Pons (tissue), 1 donor: ENCODE measurements around the gene PSMD14.

Experiments
- DNase-seq: peaks from one replicate; pipeline ENCODE4 v3.0.0-alpha.2; 2016; ENCODE audit warnings: low spot score

The PSMD14 gene

GRCh38 chr2:161419638-161420190, 111.5 kb downstream of the PSMD14 start:
- no peak for DNase-seq

GRCh38 chr2:161420406-161421074, 112.3 kb downstream of the PSMD14 start:
- no peak for DNase-seq

- no peak for DNase-seq
These were observed 113.5 kb downstream of the PSMD14 start for GRCh38 chr2:161421686-161422085.

GRCh38 chr2:161422816-161423403, 114.7 kb downstream of the PSMD14 start:
- DNase-seq, result no peak

- no peak for DNase-seq
These were observed 115.5 kb downstream of the PSMD14 start for GRCh38 chr2:161423421-161424393.

- DNase-seq, result no peak
These were observed 116.2 kb downstream of the PSMD14 start for GRCh38 chr2:161424394-161424769.

- no peak for DNase-seq
These were observed 116.9 kb downstream of the PSMD14 start for GRCh38 chr2:161424891-161425727.

GRCh38 chr2:161425728-161426454, 117.7 kb downstream of the PSMD14 start:
- no peak for DNase-seq

GRCh38 chr2:161426455-161426921, 118.3 kb downstream of the PSMD14 start:
- no peak for DNase-seq

GRCh38 chr2:161426922-161427663, 118.9 kb downstream of the PSMD14 start:
- DNase-seq, result peak; percentile 6

GRCh38 chr2:161427664-161428587, 119.7 kb downstream of the PSMD14 start:
- DNase-seq, result no peak

- no peak for DNase-seq
These were observed 122.2 kb downstream of the PSMD14 start for GRCh38 chr2:161430386-161430785.

- DNase-seq, result no peak
These were observed 123.9 kb downstream of the PSMD14 start for GRCh38 chr2:161432107-161432506.

GRCh38 chr2:161434118-161434517, 125.9 kb downstream of the PSMD14 start:
- DNase-seq, result no peak

- DNase-seq, result no peak
These were observed 128.2 kb downstream of the PSMD14 start for GRCh38 chr2:161436411-161436810.

GRCh38 chr2:161438598-161438997, 130.4 kb downstream of the PSMD14 start:
- no peak for DNase-seq

- DNase-seq, result no peak
These were observed 136.9 kb downstream of the PSMD14 start for GRCh38 chr2:161445097-161445496.

GRCh38 chr2:161448431-161448830, 140.2 kb downstream of the PSMD14 start:
- no peak for DNase-seq
